Liver (tissue), 9 donors: Measurements from ENCODE around the gene BATF3. TPM values are rescaled to one million over a fixed set of nuclear protein-coding genes. Genes with fewer than 3 reads are reported as not detected.
A peak's percentile ranks its signal among the peaks of the same experiment; 100 is the strongest.

Experiments used
- DNase-seq: peaks from one replicate; pipeline ENCODE4 v3.0.0-alpha.2; 2017; ENCODE audit warnings: low spot score
- H3K27ac ChIP-seq, 2 donors: one replicate each; pipeline ENCODE4 v1.7.0; 2013; ENCODE audit warnings: inconsistent platforms in 2 of 2, low read length in 2 of 2, control low read depth in 1 of 2, low read depth in 1 of 2, mild to moderate bottlenecking in 1 of 2
- H3K27me3 ChIP-seq, 4 donors: one replicate each; pipeline versions ENCODE4 v1.6.1 to v1.7.0; 2013; ENCODE audit warnings: low read length in 3 of 4, inconsistent platforms in 1 of 4, mild to moderate bottlenecking in 1 of 4, moderate library complexity in 1 of 4; ENCODE audit not compliant: control insufficient read depth in 4 of 4, insufficient read depth in 4 of 4
- H3K36me3 ChIP-seq, 4 donors: one replicate each; pipeline versions ENCODE4 v1.6.1 to v1.7.0; 2013; ENCODE audit warnings: low read length in 3 of 4, mild to moderate bottlenecking in 3 of 4, low read depth in 1 of 4, moderate library complexity in 1 of 4; ENCODE audit not compliant: control insufficient read depth in 4 of 4, insufficient read depth in 3 of 4
- H3K4me1 ChIP-seq, 4 donors: one replicate each; pipeline versions ENCODE4 v1.6.1 to v1.7.0; 2013; ENCODE audit warnings: low read length in 3 of 4, mild to moderate bottlenecking in 3 of 4, moderate library complexity in 1 of 4; ENCODE audit not compliant: control insufficient read depth in 4 of 4, insufficient read depth in 4 of 4
- H3K4me3 ChIP-seq, 3 donors: one replicate each; pipeline versions ENCODE4 v1.6.1 to v1.7.0; 2013; ENCODE audit warnings: low read length in 3 of 3, control low read depth in 1 of 3, low read depth in 1 of 3, mild to moderate bottlenecking in 1 of 3
- H3K9ac ChIP-seq, 2 donors: one replicate each; pipeline ENCODE4 v1.7.0; 2013; ENCODE audit warnings: low read length in 2 of 2, mild to moderate bottlenecking in 2 of 2, moderate library complexity in 2 of 2, control low read depth in 1 of 2, low read depth in 1 of 2
- H3K9me3 ChIP-seq, 4 donors: one replicate each; pipeline versions ENCODE4 v1.6.1 to v1.7.0; 2013; ENCODE audit warnings: low read length in 3 of 4; ENCODE audit not compliant: control insufficient read depth in 4 of 4
- ATF3 ChIP-seq: IDR thresholded peaks from 2 replicates; pipeline ENCODE4 v1.6.1; 2016; ENCODE audit warnings: antibody characterized with exemption
- CTCF ChIP-seq: fragments of 150-350 bp; IDR thresholded peaks from 2 replicates; pipeline ENCODE4 v1.5.1; 2017; ENCODE audit warnings: improper control_type of control experiment, low read depth, low read length; ENCODE audit not compliant: missing input control
- EGR1 ChIP-seq, 2 donors: IDR thresholded peaks; 2 replicates each; pipeline ENCODE4 v1.6.1; 2016 to 2018; ENCODE audit warnings: antibody characterized with exemption in 2 of 2, low read depth in 2 of 2
- FOXA1 ChIP-seq: IDR thresholded peaks from 2 replicates; pipeline ENCODE4 v1.6.1; 2016; ENCODE audit warnings: antibody characterized with exemption
- FOXA2 ChIP-seq: IDR thresholded peaks from 2 replicates; pipeline ENCODE4 v1.6.1; 2016; ENCODE audit warnings: antibody characterized with exemption
- GABPA ChIP-seq, 2 donors: IDR thresholded peaks in 1 of 2; conservative IDR thresholded peaks in 1 of 2; 2 replicates each; pipeline ENCODE4 v1.6.1; 2016; ENCODE audit warnings: antibody characterized with exemption in 2 of 2, mild to moderate bottlenecking in 1 of 2, moderate library complexity in 1 of 2
- HNF4A ChIP-seq, 2 donors: conservative IDR thresholded peaks; 2 replicates each; pipeline ENCODE4 v1.6.1; 2016; ENCODE audit warnings: antibody characterized with exemption in 2 of 2, mild to moderate bottlenecking in 2 of 2
- HNF4G ChIP-seq: IDR thresholded peaks from 2 replicates; pipeline ENCODE4 v1.6.1; 2016; ENCODE audit warnings: antibody characterized with exemption
- JUND ChIP-seq, 2 donors: IDR thresholded peaks; 2 replicates each; pipeline ENCODE4 v1.6.1; 2016; ENCODE audit warnings: antibody characterized with exemption in 2 of 2
- MAX ChIP-seq: IDR thresholded peaks from 2 replicates; pipeline ENCODE4 v1.6.1; 2016; ENCODE audit warnings: antibody characterized with exemption
- NR2F2 ChIP-seq: IDR thresholded peaks from 2 replicates; pipeline ENCODE4 v1.6.1; 2016; ENCODE audit warnings: antibody characterized with exemption
- RAD21 ChIP-seq, 2 donors: IDR thresholded peaks; 2 replicates each; pipeline ENCODE4 v1.6.1; 2016; ENCODE audit warnings: antibody characterized with exemption in 2 of 2, mild to moderate bottlenecking in 2 of 2
- REST ChIP-seq: IDR thresholded peaks from 2 replicates; pipeline ENCODE4 v1.6.1; 2016; ENCODE audit warnings: antibody characterized with exemption, mild to moderate bottlenecking
- RXRA ChIP-seq, 2 donors: IDR thresholded peaks; 2 replicates each; pipeline ENCODE4 v1.6.1; 2017 to 2018; ENCODE audit warnings: antibody characterized with exemption in 2 of 2, mild to moderate bottlenecking in 1 of 2
- SP1 ChIP-seq: IDR thresholded peaks from 2 replicates; pipeline ENCODE4 v1.6.1; 2018; ENCODE audit warnings: antibody characterized with exemption, mild to moderate bottlenecking
- TAF1 ChIP-seq: conservative IDR thresholded peaks from 2 replicates; pipeline ENCODE4 v1.6.1; 2016; ENCODE audit warnings: antibody characterized with exemption, mild to moderate bottlenecking
- YY1 ChIP-seq: IDR thresholded peaks from 2 replicates; pipeline ENCODE4 v1.6.1; 2016; ENCODE audit warnings: antibody characterized with exemption, mild to moderate bottlenecking
- ZBTB33 ChIP-seq: IDR thresholded peaks from 2 replicates; pipeline ENCODE4 v1.6.1; 2016; ENCODE audit warnings: antibody characterized with exemption
- WGBS: extraction: QIAGEN DNeasy Blood & Tissue Kit; methylation state at CpG from one replicate; pipeline ENCODE4 v1.1.7; 2013; 5-methylcytosine and 5-hydroxymethylcytosine counted together
- polyA plus RNA-seq, 2 donors: library from polyadenylated mRNA; stranded (reverse) in 1 of 2; unstranded in 1 of 2; fragments of 200-250 nt in 1 of 2; fragments of >200 nt in 1 of 2; fragmentation: Nextera tagmentation in 1 of 2; extraction: Ambion mirVana in 1 of 2; gene quantifications; one replicate each; pipeline versions ENCODE4 v1.2.1 to v1.2.3, GENCODE V29; 2013 to 2015
- total RNA-seq, 2 donors: library from RNA; depleted of rRNA; stranded (reverse); fragments of >200 nt; gene quantifications; one replicate each; pipeline ENCODE4 v1.2.3, GENCODE V29; 2014
- donor health status: healthy.
- donor health status: healthy.
- donor health status: healthy.
- donor health status: healthy.
- donor health status: healthy.

Gene BATF3
- total and polyA plus RNA-seq, 4 donors = 0.65 to 1.0 (median 0.91) TPM

GRCh38 chr1:212668477-212668876, 31.2 kb downstream of the BATF3 start (continued):
- TF ChIP-seq REST (no peak), MAX (no peak)

- 68% methylated on average over 9 of the region's 9 CpGs for WGBS
- H3K27me3 ChIP-seq = no peaks in the 10 kb centered on the region
- peak overlapping the region; percentile 50 to 81 for H3K27ac ChIP-seq
- H3K9ac ChIP-seq = no peak overlapping the region
- H3K9me3 ChIP-seq = no peaks in the 10 kb centered on the region
- no peak for DNase-seq
- no peak overlapping the region for H3K4me3 ChIP-seq
- no peaks in the 10 kb centered on the region for H3K36me3 ChIP-seq
- TF ChIP-seq RAD21 (IDR thresholded peaks at IDR 0.05) = no peak
- TF ChIP-seq FOXA2 = no peak
- TF ChIP-seq HNF4G = no peak
- TF ChIP-seq TAF1 = no peak
- TF ChIP-seq YY1 = no peak
- TF ChIP-seq MAX = peak; percentile 23
- no peak for TF ChIP-seq FOXA1
- no peak for TF ChIP-seq GABPA (IDR thresholded peaks at IDR 0.05 in 1 of 2, conservative IDR thresholded peaks at IDR 0.05 in 1 of 2)
- TF ChIP-seq NR2F2 = peak; percentile 93
- no peak for TF ChIP-seq ATF3
- no peak for TF ChIP-seq REST
- TF ChIP-seq RXRA (IDR thresholded peaks at IDR 0.05) = peak; percentile 24 to 33
- TF ChIP-seq JUND (IDR thresholded peaks at IDR 0.05) = peak; percentile 53 to 56
- no peak for TF ChIP-seq CTCF
- TF ChIP-seq SP1 = peak; percentile 19
- TF ChIP-seq HNF4A (conservative IDR thresholded peaks at IDR 0.05) = no peak
- no peak for TF ChIP-seq EGR1 (IDR thresholded peaks at IDR 0.05; ENCODE audit: low read depth in 2 of 2)
- no peak for TF ChIP-seq ZBTB33
- peaks cover 0 to 6% (median 3%) of the 10 kb centered on the region in 4 donors for H3K4me1 ChIP-seq
These were observed 32.2 kb downstream of the BATF3 start for GRCh38 chr1:212667223-212668139.
